ENCODE results near the gene ITIH2.

- TF ChIP-seq POLR2A (IDR thresholded peaks at IDR 0.05) (no peak), CTCF (IDR thresholded peaks at IDR 0.05) (no peak), EP300 (IDR thresholded peaks at IDR 0.05) (no peak)
These were observed 1.2 kb downstream of the ITIH2 start for GRCh38 chr10:7704071-7705016.

All from sigmoid colon (tissue), 4 donors.